ENCODE data around the gene TSEN34.
"Not testable (repeated sequence)": the region's sequence is repeated elsewhere in the genome, so short reads cannot be mapped to it uniquely, and the experiment has no call there.

TSEN34 gene

GRCh38 chr19:54240372-54241336, 49.5 kb downstream of the TSEN34 start:
- not testable (repeated sequence) for DNase-seq

GRCh38 chr19:54242234-54242633, 51.1 kb downstream of the TSEN34 start:
- not testable (repeated sequence) for DNase-seq

- DNase-seq: not testable (repeated sequence)
Observed at GRCh38 chr19:54242646-54243045, 51.5 kb downstream of the TSEN34 start, which contains the start of gene LILRA6. LILRA6 (minus strand) TSS chr19:54242790.

- DNase-seq: not testable (repeated sequence)
Observed at GRCh38 chr19:54243809-54244208, 52.7 kb downstream of the TSEN34 start.

Measured in hippocampal formation (tissue), 2 donors.